Muscle of leg (tissue), 11 donors: ENCODE results near the gene TACC2. TPM values are rescaled to one million over a fixed set of nuclear protein-coding genes. Genes with fewer than 3 reads are reported as not detected.
A peak's percentile ranks its signal among the peaks of the same experiment; 100 is the strongest.

ENCODE experiments used
- DNase-seq: peaks from one replicate; pipeline ENCODE4 v3.0.0; 2013
- H3K27ac ChIP-seq: one replicate; pipeline ENCODE4 v1.5.1; 2013; ENCODE audit warnings: mild to moderate bottlenecking, low read length, control low read depth
- H3K27me3 ChIP-seq: one replicate; pipeline ENCODE4 v1.6.1; 2013; ENCODE audit warnings: low read length; ENCODE audit not compliant: control insufficient read depth, insufficient read depth
- H3K36me3 ChIP-seq: one replicate; pipeline ENCODE4 v1.6.1; 2013; ENCODE audit warnings: low read length; ENCODE audit not compliant: control insufficient read depth, insufficient read depth
- H3K4me1 ChIP-seq: one replicate; pipeline ENCODE4 v1.6.1; 2013; ENCODE audit warnings: low read length; ENCODE audit not compliant: control insufficient read depth, insufficient read depth
- H3K4me3 ChIP-seq: one replicate; pipeline ENCODE4 v1.5.1; 2013; ENCODE audit warnings: low read length, control low read depth
- H3K9me3 ChIP-seq: replicated peaks from 2 replicates; pipeline ENCODE4 v1.6.1; 2013; ENCODE audit warnings: low read depth, low read length; ENCODE audit not compliant: control insufficient read depth
- WGBS: methylation state at CpG from one replicate; pipeline ENCODE4 v1.1.5; 2013; ENCODE audit warnings: missing lambda C conversion rate; ENCODE audit not compliant: insufficient coverage; 5-methylcytosine and 5-hydroxymethylcytosine counted together
- polyA plus RNA-seq, 8 donors: library from polyadenylated mRNA; unstranded; fragments of 120-200 nt; gene quantifications; one replicate each; pipeline versions ENCODE4 v1.2.1 to v1.2.3, GENCODE V29; 2013; ENCODE audit warnings: inconsistent platforms in 1 of 8, low replicate concordance in 1 of 8; ENCODE audit not compliant: insufficient read length in 8 of 8, insufficient read depth in 1 of 8
- total RNA-seq: library from RNA; stranded (reverse); fragments of 120-200 nt; gene quantifications from one replicate; pipeline ENCODE4 v1.2.4, GENCODE V29; 2013

TACC2 gene
- total and polyA plus RNA-seq, 9 donors, result 53.6 to 132 (median 104) TPM

DNA sequence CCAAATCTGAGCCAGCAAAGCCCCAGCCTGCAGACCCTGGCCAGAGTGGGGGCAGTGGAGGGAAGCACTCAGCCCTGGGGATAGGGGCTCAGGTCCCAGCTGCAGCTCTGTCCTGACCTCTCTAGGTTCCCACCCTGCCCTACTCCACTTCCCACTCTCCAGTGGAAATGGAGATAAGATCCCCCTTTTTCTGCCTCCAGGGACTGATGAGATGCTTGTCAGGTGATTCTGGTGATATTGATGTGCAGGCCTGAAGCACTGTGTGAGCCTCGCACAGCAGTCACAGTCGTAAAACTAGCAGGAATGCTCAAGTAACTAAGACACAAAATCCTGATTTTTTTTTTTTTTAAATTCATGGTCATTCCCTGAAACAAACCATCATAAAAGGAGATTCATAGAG, 227.1 kb downstream of the TACC2 start:
- Histone ChIP-seq H3K27me3 (no peaks in the 10 kb centered on the region), H3K4me3 (no peak overlapping the region), H3K36me3 (peaks cover 59% of the 10 kb centered on the region), H3K4me1 (peaks cover 8% of the 10 kb centered on the region), H3K9me3 (no peaks in the 10 kb centered on the region), H3K27ac (no peak overlapping the region)
- DNase-seq, result no peak
- no CpG with 5 or more reads among the region's 2 CpGs for WGBS

DNA sequence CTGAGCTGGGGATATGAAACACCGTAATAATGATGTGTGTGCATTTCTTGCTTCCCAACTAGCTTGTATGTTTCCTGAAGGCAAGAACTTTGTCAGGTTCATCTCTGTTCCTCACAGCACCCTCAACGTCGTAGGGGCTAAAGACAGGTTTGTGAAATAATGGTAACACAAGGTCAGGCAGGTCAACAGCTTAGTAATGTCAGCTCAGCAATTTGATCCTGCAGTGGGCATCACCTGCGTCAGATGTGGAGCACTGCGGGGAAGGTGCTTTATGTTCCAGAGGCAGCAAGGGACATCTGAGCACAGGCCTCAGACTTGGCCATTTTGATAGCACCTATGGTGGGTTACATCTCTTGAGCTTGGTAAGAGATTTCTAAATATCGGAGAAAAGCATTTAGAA, 230.4 kb downstream of the TACC2 start:
- Histone ChIP-seq H3K27me3 (no peaks in the 10 kb centered on the region), H3K4me3 (no peak overlapping the region), H3K27ac (no peak overlapping the region), H3K4me1 (peaks cover 5% of the 10 kb centered on the region), H3K36me3 (peaks cover 64% of the 10 kb centered on the region), H3K9me3 (no peaks in the 10 kb centered on the region)
- no peak for DNase-seq
- WGBS, result 91% methylated on average over 5 of the region's 6 CpGs

DNA sequence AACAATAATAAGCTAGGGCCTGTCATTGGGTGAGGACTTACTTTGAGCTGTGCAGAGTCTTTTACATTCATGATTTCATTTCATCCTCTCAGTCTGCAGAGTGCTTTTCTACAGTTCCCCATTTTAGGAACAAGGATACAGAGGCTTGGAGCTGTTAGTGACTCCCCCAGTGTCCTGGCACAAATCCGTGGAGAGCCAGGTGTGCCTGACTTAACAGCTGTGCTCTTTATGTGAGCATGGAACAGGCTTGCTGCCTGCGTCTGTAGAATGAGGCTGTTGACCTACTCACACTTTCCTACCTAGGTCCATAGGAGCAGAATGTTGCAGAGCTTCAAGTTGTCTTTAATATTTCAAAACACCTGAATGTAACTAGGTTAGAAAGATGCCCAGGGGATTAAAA, 231.8 kb downstream of the TACC2 start:
- Histone ChIP-seq H3K27ac (no peak overlapping the region), H3K9me3 (no peaks in the 10 kb centered on the region), H3K4me3 (no peak overlapping the region), H3K27me3 (no peaks in the 10 kb centered on the region), H3K4me1 (peaks cover 5% of the 10 kb centered on the region), H3K36me3 (peaks cover 70% of the 10 kb centered on the region)
- WGBS, result 40% methylated on average over 1 of the region's 2 CpGs
- no peak for DNase-seq

DNA sequence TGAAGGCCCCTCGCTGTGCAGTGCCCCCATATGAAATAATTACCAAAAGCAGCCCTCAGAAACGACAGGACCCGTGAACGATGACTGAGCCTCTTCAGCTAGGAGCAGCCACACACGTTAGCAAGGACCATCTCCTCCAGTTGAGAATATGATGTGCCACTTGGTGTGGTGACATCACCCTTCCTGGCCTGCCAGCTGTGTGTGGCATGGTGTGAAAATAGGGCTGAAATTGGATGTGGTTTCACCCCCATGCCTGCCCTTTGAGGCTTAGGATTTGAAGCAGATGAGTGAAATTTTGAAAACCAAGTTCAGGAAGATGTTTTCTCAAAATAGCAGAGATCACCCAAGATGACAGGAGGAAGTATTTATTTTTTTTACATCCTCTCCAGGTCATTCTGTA, 233.0 kb downstream of the TACC2 start:
- Histone ChIP-seq H3K9me3 (no peaks in the 10 kb centered on the region), H3K36me3 (peaks cover 72% of the 10 kb centered on the region), H3K27ac (no peak overlapping the region), H3K4me3 (no peak overlapping the region), H3K27me3 (no peaks in the 10 kb centered on the region), H3K4me1 (peaks cover 5% of the 10 kb centered on the region)
- DNase-seq, result no peak
- 65% methylated on average over 5 of the region's 5 CpGs for WGBS

DNA sequence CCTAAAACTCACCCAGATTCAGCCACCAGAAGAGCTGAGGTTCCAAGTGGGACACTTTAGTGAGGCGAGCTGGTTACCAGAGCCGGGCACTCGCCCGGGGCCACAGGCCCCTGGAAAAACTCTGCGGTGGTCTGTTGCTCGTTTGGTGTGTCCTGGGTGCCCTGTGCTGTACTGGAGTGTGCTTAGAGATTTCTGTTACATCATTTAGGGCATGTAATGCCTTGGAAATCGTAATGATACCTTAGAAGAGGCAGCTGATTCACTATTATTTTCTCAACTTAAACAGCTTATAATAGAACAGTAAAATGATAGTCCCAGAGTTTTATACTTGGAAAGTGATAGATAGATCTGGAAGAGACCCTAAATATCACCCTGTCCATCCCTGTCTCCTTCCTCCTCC, 233.7 kb downstream of the TACC2 start:
- Histone ChIP-seq H3K27ac (no peak overlapping the region), H3K36me3 (peaks cover 73% of the 10 kb centered on the region), H3K4me3 (no peak overlapping the region), H3K4me1 (peaks cover 5% of the 10 kb centered on the region), H3K27me3 (no peaks in the 10 kb centered on the region), H3K9me3 (no peaks in the 10 kb centered on the region)
- WGBS, result 80% methylated on average over 1 of the region's 7 CpGs
- no peak for DNase-seq

DNA sequence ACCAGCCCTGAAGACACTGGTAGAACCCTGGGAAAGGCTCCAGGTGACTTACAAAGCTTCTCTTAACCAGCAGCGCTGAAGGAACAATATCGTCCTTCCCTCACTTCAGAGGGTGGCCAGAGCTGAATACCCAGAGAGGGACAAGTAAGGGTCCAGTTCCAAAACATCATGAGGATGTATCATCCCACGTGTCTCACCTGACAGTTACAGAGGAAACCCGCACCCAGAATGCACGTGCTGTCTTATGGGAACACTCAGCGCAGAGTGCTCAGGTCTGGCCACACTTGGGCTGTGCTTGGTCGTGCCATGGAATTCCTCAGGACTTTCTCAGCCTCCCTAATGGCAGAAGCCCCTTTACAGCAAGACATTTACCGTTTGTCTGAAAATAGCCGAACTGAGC, 235.2 kb downstream of the TACC2 start:
- 91% methylated on average over 8 of the region's 9 CpGs for WGBS
- Histone ChIP-seq H3K4me1 (peaks cover 5% of the 10 kb centered on the region), H3K36me3 (peaks cover 76% of the 10 kb centered on the region), H3K27me3 (no peaks in the 10 kb centered on the region), H3K27ac (no peak overlapping the region), H3K4me3 (no peak overlapping the region), H3K9me3 (no peaks in the 10 kb centered on the region)
- DNase-seq, result no peak

DNA sequence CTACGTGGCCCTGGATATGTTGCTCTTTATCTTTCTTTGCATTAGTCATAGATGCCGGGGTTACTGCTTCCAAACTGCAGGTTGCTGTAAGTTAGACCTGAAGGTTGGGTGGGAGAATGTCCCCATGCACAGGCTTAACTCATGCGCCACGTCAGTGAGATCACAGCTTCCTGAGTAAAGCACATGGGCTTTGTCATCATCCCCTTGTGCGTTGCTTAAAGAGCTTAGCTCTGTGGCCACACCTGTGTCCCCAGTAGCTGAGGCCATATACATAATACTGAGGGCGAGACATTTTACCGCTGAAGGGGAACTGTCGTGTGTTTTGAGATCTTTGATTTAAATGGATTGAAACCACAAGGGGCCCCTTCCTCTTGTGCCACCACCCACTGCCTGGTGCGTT, 236.4 kb downstream of the TACC2 start:
- Histone ChIP-seq H3K9me3 (no peaks in the 10 kb centered on the region), H3K36me3 (peaks cover 76% of the 10 kb centered on the region), H3K4me3 (no peak overlapping the region), H3K27me3 (no peaks in the 10 kb centered on the region), H3K4me1 (peaks cover 5% of the 10 kb centered on the region), H3K27ac (no peak overlapping the region)
- WGBS, result 100% methylated on average over 4 of the region's 9 CpGs
- no peak for DNase-seq

DNA sequence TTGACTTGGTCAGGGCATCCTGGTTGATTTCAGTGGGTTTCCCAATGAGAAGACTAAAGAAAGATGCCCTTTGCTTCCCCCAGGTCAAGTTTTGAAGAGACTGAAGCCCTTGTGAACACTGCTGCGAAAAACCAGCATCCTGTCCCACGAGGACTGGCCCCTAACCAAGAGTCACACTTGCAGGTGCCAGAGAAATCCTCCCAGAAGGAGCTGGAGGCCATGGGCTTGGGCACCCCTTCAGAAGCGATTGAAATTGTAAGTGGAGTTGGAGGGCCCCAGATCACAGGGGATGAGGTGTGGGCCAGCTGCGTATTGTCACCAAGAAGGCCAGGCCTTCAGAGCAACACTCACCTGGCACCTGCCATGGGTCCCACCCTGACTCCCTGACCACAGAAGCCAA, 238.8 kb downstream of the TACC2 start:
- H3K27ac ChIP-seq, result no peak overlapping the region
- H3K4me1 ChIP-seq, result peaks cover 12% of the 10 kb centered on the region
- H3K36me3 ChIP-seq, result peaks cover 73% of the 10 kb centered on the region
- H3K4me3 ChIP-seq, result no peak overlapping the region
- H3K9me3 ChIP-seq, result no peaks in the 10 kb centered on the region
- no peaks in the 10 kb centered on the region for H3K27me3 ChIP-seq
- no peak for DNase-seq
- 62% methylated on average over 2 of the region's 4 CpGs for WGBS

DNA sequence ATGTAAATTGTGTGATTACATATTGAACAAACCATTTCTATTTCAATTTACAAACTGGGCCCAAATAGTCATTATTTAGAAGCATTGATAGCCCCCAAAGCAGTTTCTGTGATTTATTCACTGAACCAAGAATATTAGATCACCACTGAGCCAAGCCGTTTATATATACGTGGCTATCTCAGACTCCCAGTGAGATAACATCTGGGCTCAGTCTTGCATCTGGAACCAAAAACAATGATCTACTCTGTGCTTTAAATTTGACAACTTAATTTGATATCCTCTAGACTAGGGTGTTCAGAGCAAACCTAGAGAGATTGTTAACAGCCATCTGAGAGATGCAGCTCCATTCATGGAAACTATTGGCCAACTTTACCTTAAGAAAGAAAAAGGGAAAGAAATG, 240.7 kb downstream of the TACC2 start:
- H3K4me3 ChIP-seq, result no peak overlapping the region
- H3K36me3 ChIP-seq, result peaks cover 61% of the 10 kb centered on the region
- WGBS, result no CpG with 5 or more reads among the region's 2 CpGs
- H3K9me3 ChIP-seq, result no peaks in the 10 kb centered on the region
- DNase-seq, result peak; percentile 46
- H3K4me1 ChIP-seq, result peaks cover 28% of the 10 kb centered on the region
- no peaks in the 10 kb centered on the region for H3K27me3 ChIP-seq
- no peak overlapping the region for H3K27ac ChIP-seq

DNA sequence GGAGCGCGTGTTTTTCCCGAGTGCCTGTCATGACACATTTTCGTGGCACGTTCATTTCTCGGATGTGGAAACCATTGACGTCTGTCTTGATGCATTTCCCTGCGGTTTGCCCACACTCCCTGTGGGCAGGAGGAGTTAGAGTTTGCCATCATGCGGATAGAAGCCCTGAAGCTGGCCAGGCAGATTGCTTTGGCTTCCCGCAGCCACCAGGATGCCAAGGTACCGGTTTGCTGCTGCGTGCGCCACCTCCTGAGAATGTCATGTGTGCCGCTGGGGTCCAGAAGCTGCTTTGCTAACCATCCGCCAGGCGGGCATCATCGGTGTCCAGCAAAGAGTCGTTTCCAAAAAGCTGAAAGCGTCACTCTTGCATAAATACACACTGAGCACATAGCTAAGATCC, 241.3 kb downstream of the TACC2 start:
- H3K9me3 ChIP-seq, result no peaks in the 10 kb centered on the region
- no peaks in the 10 kb centered on the region for H3K27me3 ChIP-seq
- H3K27ac ChIP-seq, result no peak overlapping the region
- WGBS, result 88% methylated on average over 14 of the region's 19 CpGs
- H3K36me3 ChIP-seq, result peaks cover 56% of the 10 kb centered on the region
- no peak for DNase-seq
- peaks cover 29% of the 10 kb centered on the region for H3K4me1 ChIP-seq
- no peak overlapping the region for H3K4me3 ChIP-seq

DNA sequence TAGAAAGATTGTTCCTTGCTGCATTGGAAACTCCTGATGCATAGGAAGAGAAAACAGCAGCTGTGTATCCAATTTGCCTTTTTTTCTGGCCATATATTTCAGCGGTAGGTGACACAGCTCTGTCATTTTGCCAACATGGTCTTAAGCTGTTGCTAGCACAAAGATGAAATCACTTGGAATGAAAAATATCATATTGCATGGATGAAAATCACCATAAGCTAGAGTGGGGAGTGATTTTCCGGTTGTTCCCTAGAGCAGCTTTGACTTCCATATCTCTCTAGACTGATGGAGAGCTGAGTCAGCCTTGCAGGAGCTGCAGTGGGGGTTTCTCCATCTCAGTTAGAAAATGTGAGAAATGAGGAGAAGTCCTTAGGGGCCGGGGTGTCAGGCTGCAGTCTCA, 243.8 kb downstream of the TACC2 start:
- no CpG with 5 or more reads among the region's 3 CpGs for WGBS
- H3K36me3 ChIP-seq, result peaks cover 49% of the 10 kb centered on the region
- no peaks in the 10 kb centered on the region for H3K27me3 ChIP-seq
- DNase-seq, result peak; percentile 95
- no peaks in the 10 kb centered on the region for H3K9me3 ChIP-seq
- H3K27ac ChIP-seq, result peak overlapping the region; percentile 86
- no peak overlapping the region for H3K4me3 ChIP-seq
- peaks cover 29% of the 10 kb centered on the region for H3K4me1 ChIP-seq
